Stimulated activated naive CD8-positive, alpha-beta T cell treated with anti-CD3 and anti-CD28 coated beads, Interleukin-15, Interleukin-2, amounts not matched to agents 100 U/mL and 50 U/mL, for 24 hours (primary cell): ENCODE results near the gene KRTAP12-3.
"Not testable (repeated sequence)": the region's sequence is repeated elsewhere in the genome, so short reads cannot be mapped to it uniquely, and the experiment has no call there.

Experiments used
- ATAC-seq: fragments of 150-1000 bp; cut with Tn5 transposase; one replicate; pipeline ENCODE4 v1.10.0; 2021
- DNase-seq: peaks from one replicate; pipeline ENCODE4 v3.0.0; 2021

The KRTAP12-3 gene, protein sequence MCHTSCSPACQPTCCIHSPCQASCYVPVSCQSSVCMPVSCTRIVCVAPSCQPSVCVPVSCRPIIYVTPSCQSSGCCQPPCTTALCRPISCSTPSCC

DNA sequence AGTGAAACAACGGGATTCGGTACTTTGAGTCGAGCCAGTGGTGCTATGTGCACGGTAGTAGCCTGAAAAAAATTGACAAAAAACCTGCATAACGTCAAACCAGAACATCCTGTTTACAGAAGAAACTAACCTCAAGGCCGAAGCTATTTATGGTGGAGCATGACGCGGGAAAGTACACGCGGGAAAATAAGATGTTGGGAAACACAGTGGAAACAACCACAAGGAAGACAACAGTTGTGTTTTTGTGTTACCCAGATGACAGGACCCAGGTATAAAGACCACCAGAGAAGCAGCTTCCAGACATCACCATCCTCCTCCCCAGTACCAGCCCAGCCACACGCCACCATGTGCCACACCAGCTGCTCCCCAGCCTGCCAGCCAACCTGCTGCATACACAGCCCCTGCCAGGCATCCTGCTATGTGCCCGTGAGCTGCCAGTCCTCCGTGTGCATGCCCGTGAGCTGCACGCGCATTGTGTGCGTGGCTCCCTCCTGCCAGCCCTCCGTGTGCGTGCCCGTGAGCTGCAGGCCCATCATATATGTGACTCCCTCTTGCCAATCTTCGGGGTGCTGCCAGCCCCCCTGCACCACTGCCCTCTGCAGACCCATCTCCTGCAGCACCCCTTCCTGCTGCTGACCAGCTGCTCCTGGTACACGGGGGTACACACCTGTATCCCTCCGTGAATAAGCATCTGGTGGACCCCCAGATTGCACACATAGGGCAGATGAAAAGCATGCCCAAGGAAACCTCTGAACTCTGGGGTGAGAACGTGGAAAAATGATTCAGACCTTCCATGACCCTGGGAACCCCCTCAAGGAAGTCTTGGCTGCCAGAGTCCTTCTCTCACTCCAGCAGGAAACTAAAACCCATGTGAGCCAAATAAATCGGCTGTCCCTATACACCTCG is at the start of gene KRTAP12-3:
TSS of gene KRTAP12-3 (plus strand) at position 298 of the 906 bp plus-strand sequence. CDS start at position 346, 48 bp downstream.
- DNase-seq (peak; percentile 21), ATAC-seq (peak; percentile 30)

DNA sequence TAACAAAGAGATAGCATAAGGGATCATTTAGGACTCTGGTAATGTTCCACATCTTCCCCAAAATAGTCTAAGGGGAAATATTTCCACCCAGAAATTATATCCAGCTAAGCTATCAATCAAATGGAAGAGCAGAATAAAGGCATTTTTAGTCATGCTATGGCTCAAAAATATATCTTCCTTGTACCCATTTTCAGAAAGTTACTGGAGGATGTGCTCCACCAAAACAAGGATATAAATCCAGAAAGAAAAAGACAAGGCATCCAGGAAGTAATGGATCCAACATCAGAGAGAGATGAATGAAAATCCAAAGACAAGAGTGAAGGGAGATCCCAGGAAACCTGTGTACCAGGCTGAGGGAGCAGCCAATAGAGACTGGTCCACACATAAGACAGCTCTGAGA is 48.5 kb upstream of the KRTAP12-3 start:
- no peak for DNase-seq
- no peak for ATAC-seq

DNA sequence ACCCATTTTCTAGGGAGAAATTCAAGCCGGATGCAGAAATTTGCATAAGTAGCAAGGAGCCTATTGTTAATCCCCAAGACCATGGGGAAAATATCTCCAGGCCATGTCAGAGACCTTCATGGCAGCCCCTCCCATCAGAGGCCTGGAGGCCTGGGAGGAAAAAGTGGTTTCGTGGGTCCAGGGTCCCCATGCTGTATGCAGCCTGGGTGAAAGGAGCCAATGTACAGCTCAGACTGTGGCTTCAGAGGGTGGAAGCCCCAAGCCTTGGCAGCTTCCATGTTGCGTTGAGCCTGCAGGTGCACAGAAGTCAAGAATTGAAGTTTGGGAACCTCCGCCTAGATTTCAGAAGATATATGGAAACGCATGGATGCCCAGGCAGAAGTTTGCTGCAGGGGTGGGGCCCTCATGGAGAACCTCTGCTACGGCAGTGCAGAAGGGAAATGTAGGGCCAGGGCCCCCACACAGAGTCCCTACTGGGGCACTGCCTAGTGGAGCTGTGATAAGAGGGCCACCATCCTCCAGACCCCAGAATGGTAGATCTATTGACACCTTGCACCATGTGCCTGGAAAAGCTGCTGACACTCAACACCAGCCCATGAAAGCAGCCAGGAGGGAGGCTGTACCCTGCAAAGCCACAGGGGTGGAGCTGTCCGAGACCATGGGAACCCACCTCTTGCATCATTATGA is 47.4 kb upstream of the KRTAP12-3 start:
- not testable (repeated sequence) for DNase-seq

DNA sequence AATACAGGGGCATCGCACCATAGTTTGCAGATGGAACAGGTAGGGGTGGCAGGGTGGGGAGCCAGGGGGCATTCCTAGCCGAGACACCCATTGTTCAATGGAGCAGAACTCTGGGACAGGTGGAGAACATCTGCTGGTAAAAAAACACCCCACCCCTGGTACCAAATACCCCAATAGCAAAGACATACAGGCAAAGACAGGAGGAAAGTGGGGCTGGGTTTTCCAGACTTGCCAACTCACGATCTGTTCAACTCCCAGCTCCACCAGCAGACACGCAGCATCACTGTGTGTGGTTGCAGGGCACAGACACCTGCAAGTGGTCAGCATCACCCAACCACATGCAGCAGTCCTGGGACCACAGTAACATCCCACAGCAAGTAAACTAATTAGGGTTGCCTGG is 46.2 kb upstream of the KRTAP12-3 start:
- ATAC-seq, result no peak
- no peak for DNase-seq

More for the DNA sequence above, 47.4 kb upstream of the KRTAP12-3 start:
- not testable (repeated sequence) for ATAC-seq

DNA sequence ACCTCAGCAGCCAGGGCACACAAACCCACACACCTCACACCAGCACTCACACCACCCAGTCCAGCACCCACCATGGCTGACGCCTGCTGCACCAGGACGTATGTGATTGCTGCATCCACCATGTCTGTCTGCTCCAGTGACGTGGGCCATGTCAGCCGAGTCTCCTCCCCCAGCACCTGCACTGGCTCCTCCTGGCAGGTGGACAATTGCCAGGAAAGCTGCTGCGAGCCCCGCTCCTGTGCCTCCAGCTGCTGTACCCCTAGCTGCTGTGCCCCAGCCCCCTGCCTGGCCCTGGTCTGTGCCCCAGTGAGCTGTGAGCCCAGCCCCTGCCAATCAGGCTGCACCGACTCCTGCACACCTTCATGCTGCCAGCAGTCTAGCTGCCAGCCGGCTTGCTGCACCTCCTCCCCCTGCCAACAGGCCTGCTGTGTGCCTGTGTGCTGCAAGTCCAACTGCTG is 45.7 kb upstream of the KRTAP12-3 start, which contains the start of gene KRTAP10-8:
TSS of gene KRTAP10-8 (plus strand) at position 51 of the 458 bp plus-strand sequence. CDS start at position 73, 22 bp downstream.
- DNase-seq (no peak), ATAC-seq (no peak)

DNA sequence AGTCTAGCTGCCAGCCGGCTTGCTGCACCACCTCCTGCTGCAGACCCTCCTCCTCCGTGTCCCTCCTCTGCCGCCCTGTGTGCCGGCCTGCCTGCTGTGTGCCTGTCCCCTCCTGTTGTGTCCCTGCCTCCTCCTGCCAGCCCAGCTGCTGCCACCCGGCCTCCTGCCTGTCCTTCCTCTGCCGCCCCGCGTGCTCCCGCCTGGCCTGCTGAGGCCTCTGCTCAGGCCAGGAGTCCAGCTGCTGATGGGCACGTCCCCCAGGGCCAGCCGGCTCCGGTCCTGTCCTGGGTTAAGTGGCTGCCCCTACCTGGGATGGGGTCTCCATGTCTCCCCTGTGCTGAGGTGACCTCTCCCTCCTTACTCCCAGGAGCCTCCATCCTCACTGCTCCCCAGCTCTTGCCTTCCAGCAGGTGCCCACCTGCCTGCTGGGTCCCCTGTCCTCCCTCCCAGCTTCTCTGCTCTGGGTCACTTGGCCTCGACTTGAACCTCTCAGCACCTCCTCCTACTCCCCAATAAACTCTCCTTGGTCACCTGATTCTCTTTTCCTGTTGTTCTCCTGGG is 45.0 kb upstream of the KRTAP12-3 start:
- DNase-seq (no peak), ATAC-seq (no peak)

DNA sequence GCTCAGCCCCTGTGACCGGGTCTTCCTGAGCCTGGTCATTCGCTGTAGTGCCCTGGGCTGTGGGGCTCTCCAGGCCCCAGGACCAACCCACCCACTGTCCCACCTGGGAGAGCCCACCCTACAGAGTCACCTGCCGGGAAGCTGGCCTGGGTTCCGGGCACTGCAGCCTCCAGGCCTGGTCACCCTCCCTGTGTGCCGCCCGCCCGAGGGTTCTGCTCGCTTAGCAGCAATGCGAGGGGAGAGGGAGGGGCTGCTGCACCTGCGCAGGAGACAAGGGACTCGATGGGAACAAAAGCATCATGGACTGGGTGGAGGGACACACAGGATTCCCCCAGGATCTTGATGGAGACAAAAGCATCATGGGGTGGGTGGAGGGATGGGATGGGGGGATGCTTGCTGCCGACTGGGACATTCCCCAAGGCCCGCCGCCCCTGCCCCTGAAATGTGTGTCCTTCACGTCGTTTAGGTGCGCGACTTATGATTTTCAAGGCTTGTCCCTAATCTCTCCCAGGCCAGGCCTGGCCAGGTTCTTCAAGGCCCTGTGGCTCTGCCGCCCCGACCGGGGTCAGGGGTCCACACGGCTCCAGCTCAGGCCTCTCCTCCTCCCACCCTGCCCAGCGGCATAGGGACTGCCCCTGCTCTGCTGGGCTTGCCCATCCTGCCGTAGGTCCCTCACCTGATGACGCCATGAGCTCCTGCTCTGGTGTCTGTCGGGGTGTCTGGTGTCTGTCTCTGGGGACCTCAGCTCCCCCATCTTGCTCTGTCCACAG is 44.2 kb upstream of the KRTAP12-3 start:
- ATAC-seq, result no peak
- no peak for DNase-seq

DNA sequence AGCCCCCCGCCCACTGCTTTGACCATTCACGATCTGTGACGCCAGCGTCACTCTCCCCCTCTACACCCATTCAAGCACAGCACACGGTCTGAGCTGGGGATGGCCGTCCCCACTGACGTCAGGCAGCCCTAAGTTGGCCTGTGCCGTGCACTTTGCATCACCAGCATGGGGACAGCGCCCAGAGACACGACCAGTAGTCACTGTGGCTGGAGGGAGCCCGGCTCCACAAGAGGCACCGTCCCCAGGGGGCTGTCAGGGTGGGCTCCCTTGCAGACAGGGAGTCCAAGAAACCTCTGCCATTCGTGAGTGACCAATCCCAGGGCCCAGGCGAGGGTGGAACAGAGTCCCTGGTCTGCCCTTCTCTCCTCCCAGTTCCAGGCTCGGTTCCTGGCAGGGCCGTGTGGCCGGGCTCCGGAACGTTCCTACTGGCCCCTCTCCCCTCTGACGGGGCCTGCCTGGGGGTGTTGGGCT is 43.5 kb upstream of the KRTAP12-3 start:
- DNase-seq (no peak), ATAC-seq (no peak)

DNA sequence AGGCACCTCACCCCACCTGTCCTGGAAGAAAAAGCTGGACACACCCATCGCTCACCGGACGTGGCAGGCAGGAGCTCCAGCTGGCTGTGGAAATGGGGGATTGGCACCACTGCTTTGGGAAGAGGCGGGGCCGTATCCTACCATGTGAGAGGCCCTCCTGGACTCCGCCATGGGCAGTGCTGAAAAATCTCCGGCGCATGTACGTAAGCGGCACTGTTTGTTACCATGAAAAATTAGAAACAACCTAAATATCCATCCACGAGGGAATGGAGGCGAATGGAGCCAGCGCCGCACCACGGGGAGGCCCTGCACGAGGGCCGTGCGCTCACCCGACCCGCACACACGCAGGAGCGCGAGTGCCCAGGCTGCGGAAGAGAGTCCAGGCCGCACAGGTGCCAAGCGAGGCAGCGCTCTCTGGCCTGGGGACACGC is 42.8 kb upstream of the KRTAP12-3 start:
- ATAC-seq (no peak), DNase-seq (no peak)

DNA sequence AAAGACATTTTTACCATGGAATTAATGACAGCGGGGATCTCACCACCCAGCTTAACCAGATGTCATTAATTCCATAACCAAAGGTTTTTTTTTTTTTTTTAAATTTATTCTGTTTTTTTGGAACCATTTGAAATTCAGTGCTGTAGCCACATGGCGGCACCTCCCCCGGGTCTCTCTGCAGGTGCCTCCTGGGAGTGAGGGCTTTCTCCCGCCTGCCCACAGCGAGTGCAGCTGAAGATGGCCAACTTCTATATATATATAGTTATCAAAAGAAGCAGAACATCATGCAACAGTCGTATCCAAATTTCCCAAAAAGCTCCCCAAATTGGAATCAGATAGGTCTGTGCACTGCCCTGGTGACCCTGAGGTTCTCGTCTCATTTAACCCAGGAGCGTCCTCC is 42.3 kb upstream of the KRTAP12-3 start:
- ATAC-seq (no peak), DNase-seq (no peak)

DNA sequence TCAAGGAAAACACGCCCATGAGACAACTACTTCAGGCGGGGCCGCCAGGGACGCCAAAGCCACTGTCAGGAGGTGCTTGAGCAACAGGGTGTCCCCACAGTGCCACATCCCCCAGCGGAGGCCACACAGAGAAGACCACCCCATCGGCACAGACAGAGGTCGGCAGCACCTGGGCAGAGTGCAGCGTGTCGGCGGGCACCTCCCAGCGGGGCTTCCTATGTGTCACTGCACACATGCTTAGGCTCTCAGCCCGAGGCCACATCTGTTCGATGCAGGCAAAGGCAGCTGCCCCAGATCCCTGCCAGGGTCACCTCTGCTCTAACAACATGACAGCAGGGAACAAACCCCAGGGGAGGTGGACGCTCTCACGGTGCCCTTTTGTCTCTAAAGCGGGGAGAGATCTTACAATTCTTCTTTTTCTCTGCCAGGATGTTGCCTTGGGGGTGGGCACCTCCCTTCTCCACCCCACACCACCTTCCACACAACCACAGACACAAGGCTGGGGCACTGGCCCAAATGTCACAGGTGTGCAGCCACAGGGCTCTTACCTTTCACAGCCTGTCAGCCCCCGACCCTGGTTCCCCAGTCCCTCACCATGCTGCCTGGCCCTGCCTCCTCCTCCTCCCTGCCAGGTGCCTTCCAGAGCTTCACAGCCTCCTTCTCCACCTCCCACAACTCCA is 41.7 kb upstream of the KRTAP12-3 start:
- no peak for ATAC-seq
- DNase-seq, result no peak

DNA sequence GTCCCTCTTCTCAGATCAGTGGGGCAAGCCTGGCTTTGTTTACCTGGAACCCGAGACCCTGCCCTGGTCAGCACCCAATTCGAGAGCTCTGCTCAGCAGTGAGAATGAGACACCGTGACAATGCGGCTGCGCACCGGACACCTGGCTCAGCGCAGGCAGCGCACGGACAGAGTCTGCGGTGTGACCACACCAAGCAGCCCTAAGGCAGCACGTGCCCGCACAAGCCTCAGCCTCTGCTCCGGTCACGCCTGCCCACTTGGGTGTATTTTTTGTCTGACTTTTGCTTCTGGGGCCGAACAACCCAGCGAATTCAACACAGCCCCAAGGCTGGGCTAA is 41.2 kb upstream of the KRTAP12-3 start:
- DNase-seq (no peak), ATAC-seq (no peak)

DNA sequence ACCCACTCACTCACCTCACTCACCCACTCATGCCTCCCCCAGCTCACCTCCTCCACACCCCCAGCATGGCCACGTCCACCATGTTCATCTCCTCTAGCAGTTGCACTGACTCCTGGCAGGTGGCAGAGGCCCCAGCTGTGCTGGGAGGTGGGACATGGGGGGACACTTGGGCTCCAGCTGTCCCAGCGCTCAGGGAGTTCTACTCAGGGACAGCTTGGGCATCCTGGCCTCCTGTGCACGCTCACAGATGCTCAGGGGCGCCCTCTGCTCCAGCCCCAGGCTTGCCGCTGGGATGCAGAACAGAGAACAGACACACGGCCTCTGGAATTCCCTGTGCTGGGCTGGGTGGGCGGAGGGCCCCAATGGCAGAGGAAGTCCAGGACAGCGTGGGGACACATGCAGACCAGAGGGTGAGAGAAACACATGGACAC is 40.6 kb upstream of the KRTAP12-3 start:
- ATAC-seq, result no peak
- DNase-seq, result no peak

DNA sequence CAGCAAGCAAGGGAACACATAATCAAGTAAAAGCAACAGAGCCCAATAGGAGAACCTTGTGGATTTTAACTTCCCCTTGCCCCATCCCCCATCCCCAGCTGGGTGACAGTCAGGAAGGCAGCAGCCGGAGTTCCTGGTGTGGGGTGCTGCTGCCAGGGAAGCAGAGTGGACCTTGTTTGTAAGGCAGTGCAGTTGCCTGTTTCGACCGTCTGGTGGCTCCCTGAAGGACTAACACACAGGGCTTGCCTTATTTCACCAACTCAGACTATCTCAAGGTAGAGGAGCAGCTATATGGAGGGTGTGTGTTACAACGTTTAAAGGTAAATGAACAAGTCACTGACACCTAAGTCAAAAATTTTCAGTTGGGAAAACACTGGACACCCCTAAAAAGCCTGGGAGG is 39.2 kb upstream of the KRTAP12-3 start:
- DNase-seq (no peak), ATAC-seq (no peak)

DNA sequence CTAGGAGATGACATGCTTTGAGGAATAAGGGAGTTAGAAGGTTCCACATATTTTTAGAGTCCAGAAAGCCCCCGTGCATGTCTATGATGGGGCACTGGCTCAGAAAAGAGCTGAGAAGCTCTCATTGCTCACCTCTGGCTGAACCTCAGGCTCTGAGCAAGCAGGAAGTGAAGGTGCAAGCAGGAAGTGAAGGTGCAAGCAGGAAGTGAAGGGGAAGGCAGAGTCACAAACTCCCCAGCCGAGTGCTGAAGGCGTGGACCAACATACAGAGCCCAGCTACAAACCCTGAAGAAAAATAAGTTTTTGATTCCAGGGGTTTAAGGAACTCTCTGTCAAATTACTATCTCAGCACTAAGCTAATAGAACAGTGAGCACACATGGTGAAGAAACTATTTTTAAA is 38.8 kb upstream of the KRTAP12-3 start:
- DNase-seq, result peak; percentile 49
- peak; percentile 88 for ATAC-seq

DNA sequence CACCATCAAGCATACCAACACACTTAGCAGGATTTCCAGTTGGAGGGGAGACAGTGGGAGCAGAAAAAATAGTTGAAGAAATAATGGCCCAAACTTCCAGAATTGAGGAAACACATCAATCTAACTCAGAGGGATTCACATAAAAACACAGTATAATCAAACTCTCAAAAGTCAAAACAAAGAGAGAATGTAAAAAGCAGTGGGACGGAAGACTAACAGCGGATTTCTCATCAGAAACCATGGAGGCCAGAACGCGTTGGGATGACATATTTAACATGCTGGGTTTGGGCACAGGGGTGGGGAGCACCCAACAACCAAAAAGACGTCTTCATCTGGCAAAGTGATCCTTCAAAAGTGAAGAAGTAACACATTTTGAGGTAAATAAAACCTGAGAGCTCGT is 37.8 kb upstream of the KRTAP12-3 start:
- DNase-seq (no peak), ATAC-seq (no peak)

DNA sequence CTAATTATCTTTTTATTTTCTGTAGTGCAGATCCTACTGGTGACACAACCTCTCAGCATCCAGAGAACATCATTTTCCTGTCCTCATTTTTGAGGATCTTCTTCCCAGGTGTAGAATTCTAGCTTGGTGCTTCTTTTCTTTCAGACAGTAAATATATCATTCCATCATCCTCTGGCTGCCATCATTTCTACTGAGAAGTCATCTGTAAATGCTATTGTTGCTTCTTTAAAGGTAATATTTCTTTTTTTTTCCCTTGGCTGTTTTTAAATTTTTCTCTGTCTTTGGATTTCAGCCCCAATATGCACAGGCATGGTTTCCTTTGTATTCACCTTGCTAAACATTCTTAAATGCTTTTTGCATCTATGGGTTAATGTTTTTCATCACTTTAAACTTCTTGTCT is 34.2 kb upstream of the KRTAP12-3 start:
- ATAC-seq, result no peak
- no peak for DNase-seq

DNA sequence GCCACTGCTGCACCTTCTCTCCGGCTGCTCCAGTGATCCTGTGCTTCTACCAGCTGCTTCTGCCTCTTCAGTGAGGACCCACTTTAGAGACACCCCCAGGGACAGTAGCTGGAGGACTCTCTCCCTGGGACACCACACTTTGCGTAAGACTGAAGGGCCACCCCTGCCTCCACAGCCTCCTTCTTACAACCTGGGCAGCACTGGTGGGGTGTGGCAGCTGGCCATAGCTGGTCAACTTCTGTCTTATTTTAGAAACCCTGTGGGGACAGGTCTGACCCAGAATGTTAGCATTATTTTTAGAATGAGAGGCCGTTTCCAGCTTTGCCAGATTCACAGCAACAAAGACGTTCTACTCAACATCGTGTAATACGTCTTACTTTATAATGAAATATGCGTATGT is 32.0 kb upstream of the KRTAP12-3 start:
- ATAC-seq (no peak), DNase-seq (no peak)

DNA sequence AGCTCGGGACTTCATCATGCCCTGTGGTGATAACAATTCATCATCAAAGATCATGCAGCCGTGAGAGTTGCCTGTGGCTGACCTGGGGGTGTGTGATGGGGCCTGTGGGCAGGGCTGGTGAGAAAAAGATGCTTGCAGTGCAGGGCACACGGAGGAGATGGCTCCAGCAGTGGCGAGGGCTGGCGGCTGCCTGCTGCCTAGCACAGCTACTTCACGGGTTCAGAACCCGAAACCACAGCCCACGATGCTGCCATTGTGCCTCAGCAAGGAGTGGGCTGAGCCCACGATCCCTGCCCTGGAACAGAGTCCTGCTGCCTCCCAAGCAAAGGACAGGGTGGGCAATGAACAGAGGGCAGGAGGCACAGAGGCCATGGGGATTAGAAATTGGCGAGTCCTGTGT is 31.5 kb upstream of the KRTAP12-3 start:
- DNase-seq (no peak), ATAC-seq (no peak)

DNA sequence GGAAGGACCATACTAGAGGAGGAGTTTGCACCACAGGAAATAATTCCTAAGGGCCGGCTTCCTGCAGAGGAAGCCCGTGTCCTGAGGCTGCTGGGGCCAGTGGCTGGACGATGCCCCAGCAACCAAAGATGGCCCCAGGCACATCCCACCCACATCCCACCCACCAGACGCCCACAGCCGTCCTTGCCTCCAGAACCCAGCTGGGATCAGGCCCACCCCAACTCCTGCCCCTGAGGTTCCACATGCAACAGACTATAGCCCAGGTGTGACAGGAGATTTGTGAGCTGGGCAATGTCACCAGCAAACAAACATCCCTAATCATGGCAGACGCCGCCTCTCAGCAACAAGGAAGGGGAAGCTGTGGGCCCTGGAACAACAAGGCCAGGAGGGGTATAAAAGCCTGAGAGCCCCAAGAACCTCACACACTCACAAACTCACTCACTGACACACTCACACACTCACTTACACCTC is 31.0 kb upstream of the KRTAP12-3 start, which contains the start of gene KRTAP10-9:
TSS of gene KRTAP10-9 (plus strand) at position 421 of the 471 bp plus-strand sequence. CDS start 79 bp downstream, outside the sequence.
- ATAC-seq (no peak), DNase-seq (no peak)
